AG09309 (cell line): ENCODE data around the gene NHSL1.

ENCODE experiments used
- DNase-seq: peaks from one replicate; pipeline ENCODE4 v3.0.0-alpha.2; 2010; ENCODE audit warnings: low read depth
- H3K4me3 ChIP-seq: 2 replicates; pipeline ENCODE4 v1.5.1; 2011; ENCODE audit warnings: mild to moderate bottlenecking, low read depth, low read length, moderate library complexity; ENCODE audit not compliant: control insufficient read depth
- TF ChIP-seq, protein P1 (sequence below): IDR thresholded peaks from 2 replicates; pipeline ENCODE4 v1.5.1; 2011; ENCODE audit warnings: mild to moderate bottlenecking, low read depth, low read length, inconsistent platforms; ENCODE audit not compliant: insufficient read depth, control insufficient read depth; ENCODE audit errors: missing control alignments

NHSL1 gene

DNA sequence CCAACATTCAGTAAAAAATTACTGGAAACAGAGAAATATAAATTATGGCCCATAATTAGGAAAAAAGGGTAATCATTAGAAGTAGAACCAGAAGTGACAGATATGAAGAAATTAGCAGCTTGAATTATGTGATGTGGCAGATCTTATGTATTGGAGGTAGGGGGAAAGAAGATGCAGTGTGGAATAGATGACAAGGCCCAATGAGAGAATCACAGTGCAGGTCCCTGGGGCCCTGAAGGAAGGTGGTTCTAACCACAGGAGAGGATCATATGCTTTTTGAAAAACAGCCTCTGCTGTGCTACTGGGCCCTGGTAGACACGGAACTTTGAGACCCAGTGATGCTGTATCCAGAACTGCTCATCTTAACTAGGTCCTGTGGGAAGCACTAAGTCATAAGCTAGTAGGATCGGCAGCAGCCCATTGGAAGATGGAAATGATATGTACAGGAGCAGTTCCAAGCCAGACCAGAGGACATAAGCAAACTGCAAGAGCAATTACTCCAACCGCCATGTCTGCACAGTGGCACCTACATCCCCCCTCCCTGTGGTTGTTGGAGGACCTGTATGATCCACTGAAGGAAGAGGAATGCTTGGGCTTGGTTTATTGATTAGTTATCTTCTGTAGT lies 81.1 kb downstream of the NHSL1 start:
- no peak overlapping the region for H3K4me3 ChIP-seq
- DNase-seq, result no peak
- TF ChIP-seq, protein P1, sequence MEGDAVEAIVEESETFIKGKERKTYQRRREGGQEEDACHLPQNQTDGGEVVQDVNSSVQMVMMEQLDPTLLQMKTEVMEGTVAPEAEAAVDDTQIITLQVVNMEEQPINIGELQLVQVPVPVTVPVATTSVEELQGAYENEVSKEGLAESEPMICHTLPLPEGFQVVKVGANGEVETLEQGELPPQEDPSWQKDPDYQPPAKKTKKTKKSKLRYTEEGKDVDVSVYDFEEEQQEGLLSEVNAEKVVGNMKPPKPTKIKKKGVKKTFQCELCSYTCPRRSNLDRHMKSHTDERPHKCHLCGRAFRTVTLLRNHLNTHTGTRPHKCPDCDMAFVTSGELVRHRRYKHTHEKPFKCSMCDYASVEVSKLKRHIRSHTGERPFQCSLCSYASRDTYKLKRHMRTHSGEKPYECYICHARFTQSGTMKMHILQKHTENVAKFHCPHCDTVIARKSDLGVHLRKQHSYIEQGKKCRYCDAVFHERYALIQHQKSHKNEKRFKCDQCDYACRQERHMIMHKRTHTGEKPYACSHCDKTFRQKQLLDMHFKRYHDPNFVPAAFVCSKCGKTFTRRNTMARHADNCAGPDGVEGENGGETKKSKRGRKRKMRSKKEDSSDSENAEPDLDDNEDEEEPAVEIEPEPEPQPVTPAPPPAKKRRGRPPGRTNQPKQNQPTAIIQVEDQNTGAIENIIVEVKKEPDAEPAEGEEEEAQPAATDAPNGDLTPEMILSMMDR, result no peak

DNA sequence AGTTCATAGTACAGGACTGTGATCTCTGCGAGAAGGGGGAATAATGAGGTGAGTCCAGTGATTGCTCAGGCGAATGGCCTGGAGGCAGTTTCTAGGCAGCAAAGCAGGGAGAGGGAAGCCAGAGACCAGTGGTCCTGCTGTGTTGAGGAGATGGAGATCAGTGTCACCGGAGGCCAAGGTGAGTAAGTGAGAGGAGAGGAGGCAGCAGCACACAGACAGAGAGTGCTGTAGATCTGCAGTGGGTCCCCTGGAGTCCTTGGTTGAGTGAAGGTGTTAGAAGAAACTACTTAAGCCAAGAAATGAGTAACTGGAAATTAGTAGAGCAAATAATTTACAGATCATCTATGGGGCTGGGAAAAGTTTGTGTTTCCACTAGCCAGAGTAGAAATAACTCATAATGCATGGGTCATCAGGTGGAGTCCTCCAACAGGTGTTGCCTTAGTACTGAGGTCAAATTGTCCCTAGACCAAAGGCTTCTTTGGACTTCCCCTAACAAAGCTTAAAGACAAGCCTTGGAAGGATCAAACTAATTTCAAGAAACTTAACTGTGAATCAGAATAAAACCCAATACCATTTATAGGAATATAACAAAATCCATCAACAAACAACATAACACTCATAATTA lies 81.7 kb downstream of the NHSL1 start:
- TF ChIP-seq, protein P1, result no peak
- no peak for DNase-seq
- H3K4me3 ChIP-seq, result no peak overlapping the region

DNA sequence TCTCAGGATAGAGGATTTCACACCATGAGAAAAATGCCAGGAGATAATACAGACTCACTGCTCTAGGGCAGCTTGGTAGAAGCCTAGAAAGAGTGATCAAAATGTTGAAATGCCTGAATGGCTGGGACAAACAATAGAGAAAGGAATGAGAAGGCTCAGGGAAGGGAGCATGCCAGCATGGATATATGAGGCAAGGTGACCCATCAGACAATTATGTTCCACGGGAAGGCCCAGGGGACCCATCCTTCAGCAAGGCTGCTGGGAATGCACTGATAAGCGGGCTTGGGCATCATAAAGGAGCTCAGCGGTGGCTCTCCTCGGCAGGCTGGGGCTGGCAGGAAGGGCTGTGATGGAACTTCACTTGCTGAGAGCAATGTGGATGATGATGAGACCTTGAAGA lies 83.1 kb downstream of the NHSL1 start:
- no peak overlapping the region for H3K4me3 ChIP-seq
- TF ChIP-seq, protein P1, result no peak
- DNase-seq, result no peak

DNA sequence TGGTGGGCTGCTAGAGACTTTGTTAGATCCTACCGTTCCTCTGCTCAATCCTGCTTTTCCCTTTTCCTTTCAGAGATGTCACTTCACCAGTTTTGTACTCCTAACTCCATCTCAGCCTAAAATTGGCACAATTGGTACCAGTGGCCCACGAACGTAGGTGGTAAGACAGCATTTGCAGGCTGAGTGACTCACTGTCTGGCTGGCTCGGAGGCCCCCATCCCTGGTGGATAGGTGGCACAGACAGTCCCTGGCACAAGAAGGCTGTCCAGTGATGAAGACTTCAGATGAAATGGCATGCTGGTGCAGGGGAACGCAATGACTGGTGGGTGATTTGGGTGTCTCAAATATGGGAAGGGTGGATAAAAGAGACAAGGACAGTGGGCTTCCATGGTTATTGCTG lies 84.2 kb downstream of the NHSL1 start:
- TF ChIP-seq, protein P1, result no peak
- no peak for DNase-seq
- H3K4me3 ChIP-seq, result no peak overlapping the region

DNA sequence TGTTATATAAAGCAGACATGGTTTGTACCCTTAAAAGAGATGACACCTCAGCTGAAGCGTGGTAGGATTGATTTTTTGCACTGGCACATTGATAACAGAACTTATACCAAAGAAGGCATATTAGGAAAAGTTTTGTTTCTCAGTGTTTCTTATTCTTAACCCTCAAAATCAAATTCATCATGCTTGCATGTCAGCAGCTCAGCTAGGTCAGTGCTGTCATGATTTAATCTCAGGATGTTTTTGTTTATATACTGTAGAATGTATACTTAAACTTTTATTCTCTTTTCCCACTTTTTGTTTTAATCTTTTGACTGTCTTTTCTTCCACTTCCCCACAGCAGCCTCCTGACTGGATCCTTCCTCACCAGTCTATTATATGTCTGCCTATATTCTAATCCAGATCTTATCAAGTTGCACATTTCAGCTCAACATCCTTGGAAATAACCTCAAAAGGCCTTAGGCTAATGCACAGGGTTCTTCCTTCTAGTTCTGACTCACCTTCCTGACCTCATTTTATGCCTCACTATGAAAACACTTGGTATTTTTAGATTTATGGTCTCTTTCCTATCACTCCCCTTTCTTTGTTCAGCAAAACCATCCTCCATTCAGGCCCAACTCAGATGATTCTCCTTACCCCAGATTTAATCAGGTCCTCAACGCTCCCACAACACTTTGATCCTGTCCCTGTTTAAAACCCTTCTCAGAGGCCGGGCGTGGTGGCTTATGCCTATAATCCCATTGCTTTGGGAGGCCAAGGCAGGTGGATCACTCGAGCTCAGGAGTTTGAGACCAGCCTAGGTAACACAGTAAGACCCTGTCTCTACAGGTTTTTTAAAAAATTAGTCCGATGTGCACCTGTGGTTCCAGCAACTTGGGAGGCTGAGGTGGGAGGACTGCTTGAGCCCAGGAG lies 88.1 kb downstream of the NHSL1 start:
- peak; percentile 28 for DNase-seq
- H3K4me3 ChIP-seq, result no peak overlapping the region
- TF ChIP-seq, protein P1, result no peak

DNA sequence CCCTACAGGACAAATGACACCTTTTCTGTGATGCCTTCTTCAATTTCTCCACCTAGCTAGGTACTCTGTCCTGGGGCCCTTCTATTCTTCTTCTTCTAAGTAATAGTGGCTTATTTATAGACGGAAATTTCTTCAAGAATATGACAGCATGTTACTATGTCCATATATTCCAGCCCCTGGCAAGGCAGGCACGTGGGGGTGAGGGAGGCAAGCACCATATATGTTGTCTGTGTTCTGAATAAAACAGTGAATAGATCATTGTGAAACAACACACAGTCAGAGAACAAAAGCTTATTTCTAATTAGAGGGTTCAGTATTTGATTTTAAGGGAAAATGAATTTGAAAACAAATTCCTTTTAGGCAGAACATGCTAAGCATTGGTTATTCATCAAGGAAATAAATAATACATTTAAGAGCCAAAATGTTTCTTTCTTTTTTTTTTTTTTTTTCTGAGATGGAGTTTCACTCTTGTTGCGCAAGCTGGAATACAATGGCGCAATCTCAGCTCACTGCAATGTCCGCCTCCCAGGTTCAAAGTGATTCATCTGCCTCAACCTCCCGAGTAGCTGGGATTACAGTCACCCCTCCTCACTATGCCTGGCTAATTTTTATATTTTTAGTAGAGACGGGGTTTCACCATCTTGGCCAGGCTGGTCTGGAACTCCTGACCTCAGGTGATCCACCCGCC lies 89.1 kb downstream of the NHSL1 start:
- peak; percentile 57 for DNase-seq
- TF ChIP-seq, protein P1, result no peak
- H3K4me3 ChIP-seq, result no peak overlapping the region
